GM12891 (cell line): ENCODE measurements around the gene LLGL1.

ENCODE experiments used
- POLR2A ChIP-seq: IDR thresholded peaks from 2 replicates; pipeline ENCODE4 v1.6.1; 2011; ENCODE audit warnings: low read depth, low read length, control low read depth
- POLR2AphosphoS5 ChIP-seq: IDR thresholded peaks from 2 replicates; pipeline ENCODE4 v1.6.1; 2011; ENCODE audit warnings: low read depth, low read length, control low read depth
- TAF1 ChIP-seq: IDR thresholded peaks from 2 replicates; pipeline ENCODE4 v1.6.1; 2011; ENCODE audit warnings: low read depth, low read length, control low read depth

DNA sequence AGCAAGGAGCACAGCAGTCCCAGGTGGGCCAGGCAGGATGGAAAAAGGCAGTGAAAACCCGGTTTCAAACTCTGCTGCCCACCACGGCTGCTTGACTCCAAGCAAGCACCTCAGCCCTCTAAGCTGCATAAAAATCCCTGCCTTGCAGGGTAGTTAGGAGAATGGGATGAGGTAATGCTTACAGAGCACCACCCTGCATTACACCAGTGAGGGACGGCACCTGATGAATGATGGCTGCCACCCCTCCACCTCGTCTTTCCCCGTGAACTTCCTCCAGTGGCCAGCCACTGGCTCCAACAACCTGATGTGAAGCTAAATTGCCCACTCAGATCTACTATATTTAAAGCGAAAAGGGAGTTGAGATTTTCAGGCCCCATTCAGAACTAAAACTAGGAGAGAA is 56.4 kb downstream of the LLGL1 start:
- no peak for TF ChIP-seq POLR2A
- no peak for TF ChIP-seq POLR2AphosphoS5
- TF ChIP-seq TAF1, result no peak
